ENCODE data around the gene NATD1. TPM values are rescaled to one million over a fixed set of nuclear protein-coding genes. Genes with fewer than 3 reads are reported as not detected.

The NATD1 gene
- total and polyA plus RNA-seq, 2 experiments from 2014 or later, result 2.1 to 8.1 TPM

- no peak overlapping the region for H3K27ac Mint-ChIP-seq
- H3K4me3 Mint-ChIP-seq, result no peak overlapping the region
- Histone ChIP-seq H3K4me3 (no peak overlapping the region), H3F3A (replicated peaks; ENCODE audit: low read depth) (no peaks in the 10 kb centered on the region), H3K79me2 (replicated peaks; ENCODE audit: insufficient read depth) (peaks cover 23% of the 10 kb centered on the region), H4K20me1 (replicated peaks; ENCODE audit: insufficient read depth) (peaks cover 7% of the 10 kb centered on the region), H3K27me3 (ENCODE audit: insufficient read depth) (no peaks in the 10 kb centered on the region), H3K27ac (ENCODE audit: low read depth) (no peak overlapping the region), H2AFZ (no peak overlapping the region), H3K4me2 (no peak overlapping the region), H3K4me1 (ENCODE audit: insufficient read depth) (no peaks in the 10 kb centered on the region), H3K9me2 (ENCODE audit: insufficient read depth) (no peaks in the 10 kb centered on the region), H3K36me3 (ENCODE audit: insufficient read depth) (no peaks in the 10 kb centered on the region; the same call in 1 of the 2 replicates)
- DNase-seq (ENCODE audit: low spot score) (no peak), ATAC-seq (no peak)
- H3K27me3 Mint-ChIP-seq (ENCODE audit: insufficient read depth, low read depth, poor library complexity), result peaks cover 30% of the 10 kb centered on the region
- H3K36me3 Mint-ChIP-seq (ENCODE audit: low read depth), result peaks cover 25% of the 10 kb centered on the region
- H3K9me3 Mint-ChIP-seq, result peaks cover 76% of the 10 kb centered on the region
- no peak for TF ChIP-seq REST (IDR thresholded peaks at IDR 0.05; ENCODE audit: unreplicated experiment)
- TF ChIP-seq CREB1 (CRISPR knock-in tag; IDR thresholded peaks at IDR 0.05; ENCODE audit: low read depth), result no peak
- TF ChIP-seq STAT1 (IDR thresholded peaks at IDR 0.05; ENCODE audit: unreplicated experiment), result no peak
- no peak for TF ChIP-seq ETS1 (IDR thresholded peaks at IDR 0.05)
- TF ChIP-seq JUNB (IDR thresholded peaks at IDR 0.05; ENCODE audit: unreplicated experiment), result no peak
- TF ChIP-seq ZNF114 (CRISPR knock-in tag; IDR thresholded peaks at IDR 0.05), result no peak
- no peak for TF ChIP-seq NANOG (IDR thresholded peaks at IDR 0.05; ENCODE audit: borderline replicate concordance)
- TF ChIP-seq EZH2 (IDR thresholded peaks at IDR 0.05; ENCODE audit: low read depth, unreplicated experiment), result no peak
- no peak for TF ChIP-seq ZNF462 (CRISPR knock-in tag; IDR thresholded peaks at IDR 0.05)
- no peak for TF ChIP-seq CTCF (conservative IDR thresholded peaks at IDR 0.05; ENCODE audit: low read depth in 2 of 2)
- TF ChIP-seq EZH2phosphoT487 (IDR thresholded peaks at IDR 0.05; ENCODE audit: unreplicated experiment), result no peak
- no peak for TF ChIP-seq POLR2AphosphoS5 (IDR thresholded peaks at IDR 0.05; ENCODE audit: low read depth)
- TF ChIP-seq ZNF331 (CRISPR knock-in tag; IDR thresholded peaks at IDR 0.05; ENCODE audit: low read depth), result no peak
- H3K4me1 Mint-ChIP-seq, result no peaks in the 10 kb centered on the region
Measured at GRCh38 chr17:21293831-21294210, 40.6 kb upstream of the NATD1 start.

Data from GM23338 (cell line).